Measurements from ENCODE around the gene MEIKIN.

DNA sequence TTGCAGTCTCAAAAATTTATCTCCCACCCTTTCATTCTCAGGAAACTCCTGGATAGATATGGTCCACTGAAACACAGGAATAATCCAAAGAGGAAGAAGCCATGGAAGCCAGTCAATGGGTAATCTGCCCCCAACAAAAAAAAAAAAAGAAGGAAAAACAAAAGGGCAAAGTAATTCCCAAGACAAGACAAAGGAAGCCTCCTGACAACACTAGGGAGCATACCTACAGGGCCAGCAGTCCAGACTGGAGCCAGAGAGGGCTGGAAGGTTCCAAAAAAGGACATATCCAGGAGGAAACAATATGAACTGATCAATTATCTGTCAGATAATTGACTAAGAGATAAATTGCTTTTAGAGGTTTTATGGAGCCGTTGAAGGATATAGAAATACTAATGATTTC, 161.6 kb downstream of the MEIKIN start:
- no peak for TF ChIP-seq TAF1 (IDR thresholded peaks at IDR 0.05; ENCODE audit: borderline replicate concordance, insufficient read depth, low read length)
- TF ChIP-seq SIN3A (IDR thresholded peaks at IDR 0.05; ENCODE audit: borderline replicate concordance, insufficient read depth, low read length) = no peak
